GM12873 (cell line): ENCODE data around the gene FCMR.

Experiments
- CTCF ChIP-seq: IDR thresholded peaks from 2 replicates; pipeline ENCODE4 v1.5.1; 2012; ENCODE audit warnings: low read depth, mild to moderate bottlenecking, moderate library complexity, low read length, control low read depth; ENCODE audit not compliant: insufficient read depth; ENCODE audit errors: missing control alignments

The FCMR gene

GRCh38 chr1:206864939-206865671 lies 56.6 kb downstream of the FCMR start, which contains the start of gene IL20:
Gene IL20 (plus strand): TSS chr1:206865623. CDS start chr1:206865853, 230 bp downstream.
- peak; percentile 98 for TF ChIP-seq CTCF

GRCh38 chr1:206863266-206863665 lies 58.5 kb downstream of the FCMR start:
- no peak for TF ChIP-seq CTCF

- TF ChIP-seq CTCF, result no peak
Measured at GRCh38 chr1:206860165-206860564, 61.6 kb downstream of the FCMR start.

GRCh38 chr1:206859082-206859521 lies 62.6 kb downstream of the FCMR start:
- no peak for TF ChIP-seq CTCF

GRCh38 chr1:206856674-206857464 lies 64.9 kb downstream of the FCMR start:
- peak; percentile 48 for TF ChIP-seq CTCF

- TF ChIP-seq CTCF, result no peak
Measured at GRCh38 chr1:206855859-206856258, 65.9 kb downstream of the FCMR start.

- no peak for TF ChIP-seq CTCF
Measured at GRCh38 chr1:206854401-206855129, 67.2 kb downstream of the FCMR start.
